ENCODE results near the gene PLCL1.

DNA sequence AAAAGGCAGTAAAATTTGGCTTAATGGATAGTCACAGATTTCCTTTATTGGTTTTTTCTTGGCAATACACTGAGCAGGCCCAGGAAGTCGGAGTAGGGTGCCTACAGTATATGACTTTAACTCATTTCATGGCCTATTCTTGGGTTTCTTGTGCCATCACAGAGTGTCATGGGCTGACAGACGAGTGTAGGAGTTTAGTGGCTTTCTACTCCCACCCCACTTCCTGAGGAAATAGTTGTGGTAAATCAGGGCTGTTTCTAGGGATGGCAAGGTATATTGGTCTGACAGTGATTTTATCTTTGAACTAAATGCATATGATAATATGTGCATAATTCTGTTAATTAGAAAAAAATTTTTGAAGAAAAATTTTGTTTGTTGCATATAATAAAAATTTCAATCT, 100.1 kb downstream of the PLCL1 start:
- TF ChIP-seq, protein P1, sequence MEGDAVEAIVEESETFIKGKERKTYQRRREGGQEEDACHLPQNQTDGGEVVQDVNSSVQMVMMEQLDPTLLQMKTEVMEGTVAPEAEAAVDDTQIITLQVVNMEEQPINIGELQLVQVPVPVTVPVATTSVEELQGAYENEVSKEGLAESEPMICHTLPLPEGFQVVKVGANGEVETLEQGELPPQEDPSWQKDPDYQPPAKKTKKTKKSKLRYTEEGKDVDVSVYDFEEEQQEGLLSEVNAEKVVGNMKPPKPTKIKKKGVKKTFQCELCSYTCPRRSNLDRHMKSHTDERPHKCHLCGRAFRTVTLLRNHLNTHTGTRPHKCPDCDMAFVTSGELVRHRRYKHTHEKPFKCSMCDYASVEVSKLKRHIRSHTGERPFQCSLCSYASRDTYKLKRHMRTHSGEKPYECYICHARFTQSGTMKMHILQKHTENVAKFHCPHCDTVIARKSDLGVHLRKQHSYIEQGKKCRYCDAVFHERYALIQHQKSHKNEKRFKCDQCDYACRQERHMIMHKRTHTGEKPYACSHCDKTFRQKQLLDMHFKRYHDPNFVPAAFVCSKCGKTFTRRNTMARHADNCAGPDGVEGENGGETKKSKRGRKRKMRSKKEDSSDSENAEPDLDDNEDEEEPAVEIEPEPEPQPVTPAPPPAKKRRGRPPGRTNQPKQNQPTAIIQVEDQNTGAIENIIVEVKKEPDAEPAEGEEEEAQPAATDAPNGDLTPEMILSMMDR (conservative IDR thresholded peaks at IDR 0.05) = no peak
- no peak for TF ChIP-seq EZH2 (IDR thresholded peaks at IDR 0.05; ENCODE audit: low read depth)

Data from PC-9 (cell line).